Adrenal gland (tissue), 12 donors: ENCODE data around the gene EGR4. TPM values are rescaled to one million over a fixed set of nuclear protein-coding genes. Genes with fewer than 3 reads are reported as not detected.
"Not testable (repeated sequence)": the region's sequence is repeated elsewhere in the genome, so short reads cannot be mapped to it uniquely, and the experiment has no call there.

Experiments
- DNase-seq, 7 donors: peaks; one replicate each; pipeline ENCODE4 v3.0.0-alpha.2; 2019 to 2020
- H3K27ac ChIP-seq, 5 donors: fragments of 200-600 bp; sonication (generic) in 4 of 5; 1 replicate in 3 of 5; 2 replicates in 2 of 5; pipeline versions ENCODE4 v1.5.1 to v1.8.0; 2016 to 2020; ENCODE audit warnings: mild to moderate bottlenecking in 1 of 5
- H3K27me3 ChIP-seq: fragments of 200-600 bp; 2 replicates; pipeline ENCODE4 v1.8.0; 2021
- H3K36me3 ChIP-seq, 2 donors: fragments of 200-600 bp; replicated peaks in 1 of 2; 1 replicate in 1 of 2; 2 replicates in 1 of 2; pipeline versions ENCODE4 v1.5.1 to v1.8.0; 2018 to 2022
- H3K4me1 ChIP-seq, 2 donors: fragments of 200-600 bp; replicated peaks in 1 of 2; 1 replicate in 1 of 2; 2 replicates in 1 of 2; pipeline versions ENCODE4 v1.5.1 to v1.8.0; 2018 to 2021
- H3K4me3 ChIP-seq, 4 donors: fragments of 200-600 bp; sonication (generic) in 3 of 4; one replicate each; pipeline ENCODE4 v1.5.1; 2016 to 2018
- H3K9me3 ChIP-seq, 3 donors: fragments of 200-600 bp; sonication (generic) in 1 of 3; replicated peaks in 1 of 3; 1 replicate in 2 of 3; 2 replicates in 1 of 3; pipeline versions ENCODE4 v1.5.1 to v1.8.0; 2016 to 2021
- POLR2A ChIP-seq, 2 donors: fragments of 450-650 bp; IDR thresholded peaks; one replicate each; pipeline ENCODE4 v1.6.1; 2017; ENCODE audit warnings: antibody characterized with exemption in 2 of 2, mild to moderate bottlenecking in 2 of 2, moderate library complexity in 1 of 2
- WGBS, 4 donors: extraction: QIAGEN DNeasy Blood & Tissue Kit in 2 of 4; methylation state at CpG; one replicate each; pipeline versions ENCODE4 v1.1.5 to v1.1.7; 2013 to 2017; 5-methylcytosine and 5-hydroxymethylcytosine counted together
- intact Hi-C, 2 donors: fragments of 100-400 bp; cut with DNase I; formaldehyde crosslinking; loops; one replicate each; pipeline versions ENCODE4 v1.14.1 to v1.15.0; 2022 to 2023
- polyA plus RNA-seq, 3 donors: library from polyadenylated mRNA; stranded (reverse); fragments of 200-250 nt in 2 of 3; fragments of 350-450 nt in 1 of 3; fragmentation: Illumina TruSeq in 1 of 3; extraction: RNeasy Lipid Tissue Mini Kit (QIAGEN cat#74804) in 1 of 3; gene quantifications; one replicate each; pipeline ENCODE4 v1.2.3, GENCODE V29; 2013 to 2014
- total RNA-seq, 9 donors: library from RNA; depleted of rRNA in 4 of 9; stranded (reverse); fragments of >200 nt in 4 of 9; fragments of 120-200 nt in 1 of 9; fragmentation: NEBNext Ultra II Directional in 1 of 9; extraction: Animal tissue kit (Norgen Biotek cat#: 25700) in 1 of 9; gene quantifications; one replicate each; pipeline versions ENCODE4 v1.1.0 to v1.2.4, GENCODE V29; 2013 to 2023
- TF ChIP-seq, protein P1 (sequence below), 6 experiments: fragments of 450-650 bp in 4 of 6; fragments of 200-600 bp in 2 of 6; sonication (generic) in 1 of 6; IDR thresholded peaks; 1 replicate in 5 of 6; 2 replicates in 1 of 6; pipeline versions ENCODE4 v1.5.1 to v1.8.0; 2016 to 2021; ENCODE audit warnings: antibody characterized with exemption in 6 of 6, mild to moderate bottlenecking in 2 of 6, moderate library complexity in 1 of 6
- donor health status: healthy with polysubstance abuse.
- donor health status: Bipolar disorder and iron deficiency.
- donor health status: DM: yes; HTN: yes; CAD: no.
- donor health status: DM: no; HTN: no; CAD: no.
- donor health status: DM: no; HTN: no; CAD: no.
- donor health status: DM: yes; HTN: yes; CAD: no.

EGR4 gene
- total and polyA plus RNA-seq, 12 donors: 0.20 to 0.32 (median 0.30) TPM; not detected in 9

DNA sequence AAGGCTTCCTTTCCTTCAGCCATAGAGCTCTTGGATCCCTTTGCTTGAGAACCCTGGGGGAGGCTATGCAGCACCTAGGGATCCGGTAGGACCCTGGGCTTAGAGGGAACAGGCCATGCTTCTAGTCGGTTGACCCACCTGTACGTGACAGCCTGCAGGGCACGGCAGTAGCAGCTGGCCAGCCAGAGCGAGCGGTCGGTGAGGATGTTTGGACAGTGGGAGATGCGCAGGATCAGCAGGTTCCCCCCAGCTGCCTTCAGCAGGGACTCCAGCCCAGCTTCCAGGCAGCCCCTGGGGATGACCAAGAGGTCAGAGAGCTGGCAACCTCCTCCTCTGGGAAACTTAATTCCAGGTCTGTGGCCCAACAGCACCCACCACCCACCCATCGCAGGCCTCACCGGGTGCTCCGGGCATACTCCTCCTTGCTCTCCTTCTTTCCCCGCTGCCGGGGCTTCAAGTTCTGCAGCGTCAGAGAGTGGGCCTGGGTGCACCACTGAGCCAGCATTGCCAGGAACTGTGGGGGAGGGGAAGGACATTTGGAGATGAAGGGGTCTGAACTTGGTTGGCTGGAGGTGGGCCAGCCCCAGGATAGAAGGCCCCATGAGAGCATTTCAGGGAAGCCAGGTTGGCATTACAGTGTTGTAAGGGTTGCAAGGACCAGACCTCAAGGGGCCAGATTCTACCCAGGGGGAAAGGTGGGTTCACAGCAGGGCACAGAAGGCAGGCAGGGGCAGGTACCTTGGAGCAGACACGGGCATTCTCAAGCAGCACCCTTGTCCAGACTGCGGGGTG, 29.6 kb downstream of the EGR4 start:
- no peaks in the 10 kb centered on the region for H3K36me3 ChIP-seq
- WGBS, 4 donors: 90 to 96% (median 93%) methylated on average over 12 to 16 of the region's 16 CpGs
- DNase-seq: no peak
- TF ChIP-seq, protein P1, sequence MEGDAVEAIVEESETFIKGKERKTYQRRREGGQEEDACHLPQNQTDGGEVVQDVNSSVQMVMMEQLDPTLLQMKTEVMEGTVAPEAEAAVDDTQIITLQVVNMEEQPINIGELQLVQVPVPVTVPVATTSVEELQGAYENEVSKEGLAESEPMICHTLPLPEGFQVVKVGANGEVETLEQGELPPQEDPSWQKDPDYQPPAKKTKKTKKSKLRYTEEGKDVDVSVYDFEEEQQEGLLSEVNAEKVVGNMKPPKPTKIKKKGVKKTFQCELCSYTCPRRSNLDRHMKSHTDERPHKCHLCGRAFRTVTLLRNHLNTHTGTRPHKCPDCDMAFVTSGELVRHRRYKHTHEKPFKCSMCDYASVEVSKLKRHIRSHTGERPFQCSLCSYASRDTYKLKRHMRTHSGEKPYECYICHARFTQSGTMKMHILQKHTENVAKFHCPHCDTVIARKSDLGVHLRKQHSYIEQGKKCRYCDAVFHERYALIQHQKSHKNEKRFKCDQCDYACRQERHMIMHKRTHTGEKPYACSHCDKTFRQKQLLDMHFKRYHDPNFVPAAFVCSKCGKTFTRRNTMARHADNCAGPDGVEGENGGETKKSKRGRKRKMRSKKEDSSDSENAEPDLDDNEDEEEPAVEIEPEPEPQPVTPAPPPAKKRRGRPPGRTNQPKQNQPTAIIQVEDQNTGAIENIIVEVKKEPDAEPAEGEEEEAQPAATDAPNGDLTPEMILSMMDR (IDR thresholded peaks at IDR 0.05): no peak
- TF ChIP-seq POLR2A (IDR thresholded peaks at IDR 0.05): no peak
- no peak overlapping the region for H3K27ac ChIP-seq
- no peaks in the 10 kb centered on the region for H3K9me3 ChIP-seq
- intact Hi-C loops: no loop called here
- H3K4me3 ChIP-seq: no peak overlapping the region
- H3K4me1 ChIP-seq: no peaks in the 10 kb centered on the region
- H3K27me3 ChIP-seq: peaks cover 6% of the 10 kb centered on the region

DNA sequence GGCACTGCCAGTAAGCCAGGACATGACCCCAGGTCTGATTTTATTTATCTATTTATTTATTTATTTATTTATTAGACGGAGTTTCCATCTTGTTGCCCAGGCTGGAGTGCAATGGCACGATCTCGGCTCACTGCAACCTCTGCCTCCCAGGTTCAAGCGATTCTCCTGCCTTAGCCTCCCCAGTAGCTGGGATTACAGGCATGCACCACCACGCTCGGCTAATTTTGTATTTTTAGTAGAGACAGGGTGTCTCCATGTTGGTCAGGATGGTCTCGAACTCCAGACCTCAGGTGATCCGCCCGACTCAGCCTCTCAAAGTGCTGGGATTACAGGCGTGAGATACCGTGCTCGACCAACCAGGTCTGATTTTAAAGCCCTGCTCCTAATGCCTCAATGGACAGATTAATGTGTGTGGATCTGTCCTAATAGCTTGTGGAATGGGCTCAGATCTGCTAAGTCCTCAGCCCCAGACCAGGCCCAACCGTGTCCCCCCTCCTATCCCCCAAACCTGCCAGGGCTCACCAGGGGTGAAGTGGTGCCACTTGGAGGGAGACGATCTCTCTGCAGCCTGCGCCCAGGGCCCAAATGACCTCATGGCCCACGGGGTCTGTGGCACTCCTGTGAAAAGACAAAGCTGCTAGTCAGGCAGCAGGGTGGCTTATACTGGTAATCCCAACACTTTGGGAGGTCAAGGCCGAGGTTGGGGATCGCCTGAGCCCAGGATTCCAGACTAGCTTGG, 30.5 kb downstream of the EGR4 start:
- H3K4me3 ChIP-seq, H3K27me3 ChIP-seq, H3K36me3 ChIP-seq, H3K27ac ChIP-seq, H3K9me3 ChIP-seq, intact Hi-C loops, DNase-seq, H3K4me1 ChIP-seq: not testable (repeated sequence)
- 89 to 91% (median 90%) methylated on average over 17 to 18 of the region's 18 CpGs for WGBS, 4 donors

DNA sequence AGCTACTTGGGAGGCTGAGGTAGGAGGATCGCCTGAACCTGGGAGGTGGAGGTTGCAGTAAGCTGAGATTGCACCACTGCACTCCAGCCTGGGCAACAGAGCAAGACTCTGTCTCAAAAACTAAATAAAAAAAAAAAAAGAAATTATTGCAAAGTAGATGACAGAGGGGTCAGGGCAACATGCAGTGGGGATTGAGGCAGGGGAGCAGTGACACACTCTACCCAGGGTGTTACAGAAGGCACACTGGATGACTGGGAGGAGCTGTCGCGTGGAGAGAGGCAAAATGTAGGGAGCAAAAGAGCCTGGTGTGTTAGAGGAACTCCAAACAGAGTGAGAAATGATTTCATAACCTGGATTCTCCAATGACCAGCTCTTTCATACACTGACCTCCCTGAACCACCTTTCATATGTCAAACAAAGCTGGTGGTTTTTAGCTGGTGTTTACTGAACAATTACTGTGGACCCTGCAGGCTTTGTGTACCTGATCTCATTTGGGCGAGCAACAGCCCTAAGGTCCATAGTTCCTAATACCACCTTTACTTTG, 31.2 kb downstream of the EGR4 start:
- DNase-seq: no peak
- Histone ChIP-seq H3K27ac (no peak overlapping the region), H3K36me3 (no peaks in the 10 kb centered on the region), H3K4me3 (no peak overlapping the region), H3K9me3 (no peaks in the 10 kb centered on the region), H3K27me3 (no peaks in the 10 kb centered on the region), H3K4me1 (no peaks in the 10 kb centered on the region)
- TF ChIP-seq, protein P1 (IDR thresholded peaks at IDR 0.05): no peak
- TF ChIP-seq POLR2A (IDR thresholded peaks at IDR 0.05): no peak
- intact Hi-C loops: no loop called here
- 83 to 90% (median 88%) methylated on average over 4 of the region's 4 CpGs for WGBS, 4 donors

DNA sequence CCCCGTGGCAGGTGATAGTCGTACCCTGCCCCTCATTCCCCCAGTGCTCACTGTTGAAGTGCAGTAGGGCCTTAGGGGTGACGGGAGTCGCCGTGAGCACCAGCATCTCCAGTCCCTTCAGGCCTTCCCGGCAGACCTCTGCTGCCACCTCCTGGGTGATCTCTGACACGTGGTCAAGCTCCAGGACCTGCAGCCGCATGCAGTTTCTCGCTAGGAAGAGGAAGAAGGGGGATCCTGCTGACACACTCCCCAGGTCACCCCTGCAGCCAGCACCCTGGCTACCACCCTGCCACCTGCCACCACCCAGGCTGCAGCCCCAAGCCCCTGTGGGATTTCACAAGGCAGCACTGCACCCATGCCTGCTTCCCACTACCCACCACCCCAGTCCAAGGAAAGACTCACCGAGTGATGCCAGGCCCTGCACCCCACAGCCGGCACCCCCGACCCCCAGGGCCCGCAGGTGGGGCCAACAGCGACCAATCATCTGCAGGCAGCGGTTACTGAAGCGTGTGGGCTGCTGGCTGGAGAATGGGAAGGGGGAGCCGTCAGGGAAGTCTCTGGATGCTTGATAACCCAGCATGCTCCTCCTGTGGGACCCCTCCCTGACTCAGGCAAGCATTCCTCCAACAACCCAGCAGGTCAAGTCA, 32.9 kb downstream of the EGR4 start:
- intact Hi-C loops: no loop called here
- H3K4me3 ChIP-seq: no peak overlapping the region
- TF ChIP-seq, protein P1 (IDR thresholded peaks at IDR 0.05): peak; percentile 41 to 73 (median 64)
- no peak for TF ChIP-seq POLR2A (IDR thresholded peaks at IDR 0.05)
- H3K27ac ChIP-seq: no peak overlapping the region
- no peaks in the 10 kb centered on the region for H3K36me3 ChIP-seq
- H3K9me3 ChIP-seq: no peaks in the 10 kb centered on the region
- no peaks in the 10 kb centered on the region for H3K4me1 ChIP-seq
- 25 to 60% (median 34%) methylated on average over 1 to 17 of the region's 17 CpGs for WGBS, 4 donors
- H3K27me3 ChIP-seq: no peaks in the 10 kb centered on the region
- peak; percentile 80 to 87 (median 83) for DNase-seq
